Thoracic aorta (tissue), 2 donors: ENCODE measurements around the gene LOC128125822.

Source experiments
- ATAC-seq: fragments of 150-250 bp; one replicate; pipeline ENCODE4 v1.8.0; 2017; ENCODE audit warnings: low read depth; ENCODE audit not compliant: insufficient number of reproducible peaks, low FRiP score
- DNase-seq: peaks from one replicate; pipeline ENCODE4 v3.0.0-alpha.2; 2020; ENCODE audit warnings: low spot score
- H3K27ac ChIP-seq, 2 donors: fragments of 200-600 bp; sonication (generic); 1 replicate in 1 of 2; 2 replicates in 1 of 2; pipeline ENCODE4 v1.5.1; 2016; ENCODE audit warnings: mild to moderate bottlenecking in 2 of 2, moderate library complexity in 2 of 2
- H3K27me3 ChIP-seq: fragments of 200-600 bp; sonication (generic); replicated peaks from 2 replicates; pipeline ENCODE4 v1.6.0; 2016; ENCODE audit warnings: mild to moderate bottlenecking; ENCODE audit not compliant: insufficient read depth
- H3K36me3 ChIP-seq: fragments of 200-600 bp; sonication (generic); one replicate; pipeline ENCODE4 v1.5.1; 2016
- H3K4me1 ChIP-seq, 2 donors: fragments of 200-600 bp; sonication (generic); 1 replicate in 1 of 2; 2 replicates in 1 of 2; pipeline versions ENCODE4 v1.5.1 to v1.6.0; 2016; ENCODE audit warnings: low read depth in 2 of 2, mild to moderate bottlenecking in 1 of 2; ENCODE audit not compliant: control insufficient read depth in 1 of 2
- H3K4me3 ChIP-seq: fragments of 200-600 bp; sonication (generic); 2 replicates; pipeline ENCODE4 v1.5.1; 2016; ENCODE audit warnings: mild to moderate bottlenecking
- H3K9me3 ChIP-seq: fragments of 200-600 bp; sonication (generic); 2 replicates; pipeline ENCODE4 v1.5.1; 2016
- CTCF ChIP-seq: fragments of 200-600 bp; sonication (generic); IDR thresholded peaks from one replicate; pipeline ENCODE4 v1.5.1; 2019; ENCODE audit warnings: antibody characterized with exemption

The LOC128125822 gene

GRCh38 chr6:63543982-63544381 lies 28.3 kb upstream of the LOC128125822 start:
- Histone ChIP-seq H3K4me3 (no peak overlapping the region), H3K27ac (no peak overlapping the region), H3K4me1 (no peaks in the 10 kb centered on the region), H3K9me3 (no peaks in the 10 kb centered on the region), H3K27me3 (no peaks in the 10 kb centered on the region), H3K36me3 (no peaks in the 10 kb centered on the region)
- ATAC-seq (no peak), DNase-seq (no peak)
- TF ChIP-seq CTCF = no peak

GRCh38 chr6:63546236-63546635 lies 26.0 kb upstream of the LOC128125822 start:
- H3K27ac ChIP-seq = no peak overlapping the region
- H3K4me1 ChIP-seq = no peaks in the 10 kb centered on the region
- TF ChIP-seq CTCF = no peak
- no peaks in the 10 kb centered on the region for H3K9me3 ChIP-seq
- DNase-seq (no peak), ATAC-seq (no peak)
- H3K4me3 ChIP-seq = no peak overlapping the region
- no peaks in the 10 kb centered on the region for H3K27me3 ChIP-seq
- H3K36me3 ChIP-seq = no peaks in the 10 kb centered on the region

- no peak overlapping the region for H3K4me3 ChIP-seq
- DNase-seq = no peak
- H3K27me3 ChIP-seq = no peaks in the 10 kb centered on the region
- H3K36me3 ChIP-seq = no peaks in the 10 kb centered on the region
- no peak overlapping the region for H3K27ac ChIP-seq
- H3K9me3 ChIP-seq = no peaks in the 10 kb centered on the region
- no peak for ATAC-seq
- no peaks in the 10 kb centered on the region for H3K4me1 ChIP-seq
- no peak for TF ChIP-seq CTCF
Observed at GRCh38 chr6:63546697-63547096, 25.6 kb upstream of the LOC128125822 start.

DNA sequence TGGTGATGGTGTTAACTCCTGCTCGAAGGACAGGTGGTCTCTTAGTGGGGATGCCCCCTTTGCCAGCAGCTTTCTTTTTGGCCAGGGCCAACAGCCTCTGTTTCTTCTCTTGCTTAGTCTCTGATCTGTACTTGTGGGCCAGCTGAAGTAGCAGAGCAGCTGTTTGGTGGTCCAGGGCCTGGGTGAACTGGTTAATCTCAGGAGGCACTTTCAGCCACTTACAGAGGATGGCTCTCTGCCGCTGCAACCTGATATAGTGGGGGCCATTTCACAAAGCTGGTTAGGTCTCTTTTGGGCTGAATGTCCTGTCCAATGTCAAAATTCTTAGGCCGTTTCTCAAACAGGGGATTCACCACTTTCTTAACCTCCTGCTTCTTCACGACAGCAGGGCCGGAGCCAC lies 23.2 kb upstream of the LOC128125822 start:
- ATAC-seq (no peak), DNase-seq (no peak)
- no peak overlapping the region for H3K27ac ChIP-seq
- no peak for TF ChIP-seq CTCF
- no peaks in the 10 kb centered on the region for H3K9me3 ChIP-seq
- no peaks in the 10 kb centered on the region for H3K4me1 ChIP-seq
- H3K4me3 ChIP-seq = no peak overlapping the region
- H3K27me3 ChIP-seq = no peaks in the 10 kb centered on the region
- no peaks in the 10 kb centered on the region for H3K36me3 ChIP-seq

- no peaks in the 10 kb centered on the region for H3K4me1 ChIP-seq
- TF ChIP-seq CTCF = no peak
- no peaks in the 10 kb centered on the region for H3K27me3 ChIP-seq
- H3K4me3 ChIP-seq = no peak overlapping the region
- no peaks in the 10 kb centered on the region for H3K36me3 ChIP-seq
- H3K9me3 ChIP-seq = no peaks in the 10 kb centered on the region
- ATAC-seq (no peak), DNase-seq (no peak)
- no peak overlapping the region for H3K27ac ChIP-seq
Observed at GRCh38 chr6:63553208-63553607, 19.1 kb upstream of the LOC128125822 start.
